WTC11 (cell line): ENCODE data around the gene CPNE6. TPM values are rescaled to one million over a fixed set of nuclear protein-coding genes. Genes with fewer than 3 reads are reported as not detected.

Source experiments
- ATAC-seq: fragments of 200-7000 bp; cut with Tn5 transposase; 2 replicates; pipeline ENCODE4 v1.10.0; 2021; ENCODE audit warnings: mild to moderate bottlenecking, moderate library complexity
- CTCF ChIA-PET: fragments of 300-600 bp; sonication (Branson Sonifier 250); formaldehyde crosslinking; loops from one replicate; lab custom pipeline; 2021; ENCODE audit warnings: antibody characterized with exemption; lab: Charles Lee
- POLR2A ChIA-PET: fragments of 350-600 bp; sonication (Branson Sonifier 250); formaldehyde crosslinking; loops from one replicate; lab custom pipeline; 2021; ENCODE audit warnings: antibody characterized with exemption; lab: Charles Lee
- DNase-seq: peaks from one replicate; pipeline ENCODE4 v3.0.0; 2021; ENCODE audit warnings: low spot score
- H3K27ac Mint-ChIP-seq: 2 replicates; pipeline ENCODE4 v1.8.0; 2021; ENCODE audit warnings: mixed read lengths
- H3K27me3 Mint-ChIP-seq: 2 replicates; pipeline ENCODE4 v1.8.0; 2021; ENCODE audit warnings: low read depth, mild to moderate bottlenecking, moderate library complexity, mixed read lengths
- H3K36me3 Mint-ChIP-seq: 2 replicates; pipeline ENCODE4 v1.8.0; 2021; ENCODE audit warnings: mixed read lengths
- H3K4me1 Mint-ChIP-seq: 2 replicates; pipeline ENCODE4 v1.8.0; 2022; ENCODE audit warnings: mixed read lengths
- H3K4me3 Mint-ChIP-seq: 2 replicates; pipeline ENCODE4 v1.8.0; 2021; ENCODE audit warnings: mild to moderate bottlenecking, moderate library complexity, mixed read lengths
- H3K9me3 Mint-ChIP-seq: 2 replicates; pipeline ENCODE4 v1.8.0; 2021; ENCODE audit warnings: mixed read lengths
- CREM ChIP-seq: sonication (generic); formaldehyde crosslinking; IDR thresholded peaks from 2 replicates; pipeline ENCODE4 v1.8.1; 2022; ENCODE audit warnings: mild to moderate bottlenecking, missing genetic modification reagents, moderate library complexity
- ESRRA ChIP-seq: sonication (generic); formaldehyde crosslinking; IDR thresholded peaks from 2 replicates; pipeline ENCODE4 v1.8.1; 2022; ENCODE audit warnings: mild to moderate bottlenecking, missing genetic modification reagents, borderline replicate concordance
- FOXP4 ChIP-seq: sonication (generic); formaldehyde crosslinking; IDR thresholded peaks from 2 replicates; pipeline ENCODE4 v1.8.0; 2022; ENCODE audit warnings: mild to moderate bottlenecking, missing genetic modification reagents
- GTF2I ChIP-seq: fragments of 250-450 bp; sonication (Bioruptor Pico); conservative IDR thresholded peaks from 2 replicates; pipeline ENCODE4 v1.4.0; 2021; ENCODE audit warnings: mild to moderate bottlenecking
- KAT7 ChIP-seq: sonication (generic); formaldehyde crosslinking; IDR thresholded peaks from 2 replicates; pipeline ENCODE4 v1.8.1; 2023; ENCODE audit warnings: missing genetic modification reagents, mild to moderate bottlenecking, borderline replicate concordance
- NFE2L1 ChIP-seq: sonication (generic); formaldehyde crosslinking; IDR thresholded peaks from 2 replicates; pipeline ENCODE4 v1.8.1; 2023; ENCODE audit warnings: missing genetic modification reagents
- RELA ChIP-seq: sonication (generic); formaldehyde crosslinking; IDR thresholded peaks from 2 replicates; pipeline ENCODE4 v1.8.1; 2022; ENCODE audit warnings: missing genetic modification reagents, mild to moderate bottlenecking, borderline replicate concordance
- TEAD4 ChIP-seq: sonication (generic); formaldehyde crosslinking; IDR thresholded peaks from 2 replicates; pipeline ENCODE4 v1.8.0; 2022; ENCODE audit warnings: mild to moderate bottlenecking, missing genetic modification reagents
- TP53 ChIP-seq: sonication (generic); formaldehyde crosslinking; IDR thresholded peaks from 2 replicates; pipeline ENCODE4 v1.8.1; 2023; ENCODE audit warnings: mild to moderate bottlenecking, missing genetic modification reagents
- ZBTB21 ChIP-seq: sonication (generic); formaldehyde crosslinking; IDR thresholded peaks from 2 replicates; pipeline ENCODE4 v1.8.1; 2023; ENCODE audit warnings: mild to moderate bottlenecking, missing genetic modification reagents, borderline replicate concordance
- ZNF121 ChIP-seq: sonication (generic); formaldehyde crosslinking; IDR thresholded peaks from 2 replicates; pipeline ENCODE4 v1.8.0; 2023; ENCODE audit warnings: missing genetic modification reagents
- ZNF263 ChIP-seq: sonication (generic); formaldehyde crosslinking; IDR thresholded peaks from 2 replicates; pipeline ENCODE4 v1.8.1; 2022; ENCODE audit warnings: low read depth, mild to moderate bottlenecking, moderate library complexity, missing genetic modification reagents
- ZNF423 ChIP-seq: fragments of 250-450 bp; sonication (Bioruptor Pico); IDR thresholded peaks from 2 replicates; pipeline ENCODE4 v2.1.2; 2022; ENCODE audit warnings: mild to moderate bottlenecking, moderate library complexity
- ZNF532 ChIP-seq: fragments of 250-450 bp; sonication (Bioruptor Pico); IDR thresholded peaks from 2 replicates; pipeline ENCODE4 v1.9.0; 2021; ENCODE audit warnings: mild to moderate bottlenecking, borderline replicate concordance
- total RNA-seq: library from RNA; stranded (reverse); gene quantifications from 3 replicates; pipeline ENCODE4 v1.2.3, GENCODE V29; 2021
- TF ChIP-seq, protein P1 (sequence below): sonication (generic); formaldehyde crosslinking; IDR thresholded peaks from 2 replicates; pipeline ENCODE4 v1.8.0; 2023; ENCODE audit warnings: mild to moderate bottlenecking, missing genetic modification reagents
- TF ChIP-seq, protein P2 (sequence below): sonication (generic); formaldehyde crosslinking; IDR thresholded peaks from 2 replicates; pipeline ENCODE4 v1.8.1; 2023; ENCODE audit warnings: mild to moderate bottlenecking, missing genetic modification reagents, borderline replicate concordance
- TF ChIP-seq, protein P3 (sequence below): sonication (generic); formaldehyde crosslinking; IDR thresholded peaks from 2 replicates; pipeline ENCODE4 v1.8.1; 2023; ENCODE audit warnings: mild to moderate bottlenecking, moderate library complexity, missing genetic modification reagents

Gene CPNE6
- total RNA-seq, 1 experiment from 2014 or later = not detected

DNA sequence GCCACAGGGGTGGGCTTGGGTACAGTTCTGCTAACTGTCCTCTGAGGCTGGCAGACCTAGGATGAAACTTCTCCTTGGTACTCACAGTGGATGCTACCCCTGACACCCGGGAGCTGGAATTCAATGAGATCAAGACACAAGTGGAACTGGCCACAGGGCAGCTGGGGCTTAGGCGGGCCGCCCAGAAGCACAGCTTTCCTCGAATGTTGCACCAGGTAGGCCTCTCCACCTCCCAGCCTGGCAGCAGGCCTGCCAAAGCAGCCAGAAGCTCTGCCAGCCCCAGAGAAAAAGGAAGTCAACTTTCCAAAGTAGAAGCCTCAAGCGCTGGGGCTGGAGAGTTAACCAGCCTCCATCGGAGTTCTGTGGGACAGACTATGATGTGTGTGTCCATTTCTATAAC, 45.8 kb downstream of the CPNE6 start:
- DNase-seq = no peak
- Mint-ChIP-seq H3K4me1 (peaks cover 17% of the 10 kb centered on the region), H3K27ac (no peak overlapping the region), H3K36me3 (peaks cover 45% of the 10 kb centered on the region), H3K9me3 (no peaks in the 10 kb centered on the region), H3K4me3 (no peak overlapping the region), H3K27me3 (peaks cover 4% of the 10 kb centered on the region; the same call in 1 of the 2 replicates)
- ChIA-PET POLR2A (interaction anchor here (0.9 kb wide), 1 partner anchor 24 kb away, joined by 3 read pairs; no protein-coding TSS in a partner anchor), CTCF (interaction anchor here (0.6 to 1.3 kb wide), 2 partner anchors 9 to 44 kb away, joined by 3 read pairs; partner anchors contain the start of gene IRF9)
- no peak for ATAC-seq
- TF ChIP-seq ZBTB21 (CRISPR knock-in tag) = no peak
- no peak for TF ChIP-seq ZNF423
- no peak for TF ChIP-seq NFE2L1
- TF ChIP-seq GTF2I (CRISPR knock-in tag) = no peak
- TF ChIP-seq ZNF532 (CRISPR knock-in tag) = no peak
- TF ChIP-seq FOXP4 (CRISPR knock-in tag) = no peak
- no peak for TF ChIP-seq TP53
- TF ChIP-seq, protein P1, sequence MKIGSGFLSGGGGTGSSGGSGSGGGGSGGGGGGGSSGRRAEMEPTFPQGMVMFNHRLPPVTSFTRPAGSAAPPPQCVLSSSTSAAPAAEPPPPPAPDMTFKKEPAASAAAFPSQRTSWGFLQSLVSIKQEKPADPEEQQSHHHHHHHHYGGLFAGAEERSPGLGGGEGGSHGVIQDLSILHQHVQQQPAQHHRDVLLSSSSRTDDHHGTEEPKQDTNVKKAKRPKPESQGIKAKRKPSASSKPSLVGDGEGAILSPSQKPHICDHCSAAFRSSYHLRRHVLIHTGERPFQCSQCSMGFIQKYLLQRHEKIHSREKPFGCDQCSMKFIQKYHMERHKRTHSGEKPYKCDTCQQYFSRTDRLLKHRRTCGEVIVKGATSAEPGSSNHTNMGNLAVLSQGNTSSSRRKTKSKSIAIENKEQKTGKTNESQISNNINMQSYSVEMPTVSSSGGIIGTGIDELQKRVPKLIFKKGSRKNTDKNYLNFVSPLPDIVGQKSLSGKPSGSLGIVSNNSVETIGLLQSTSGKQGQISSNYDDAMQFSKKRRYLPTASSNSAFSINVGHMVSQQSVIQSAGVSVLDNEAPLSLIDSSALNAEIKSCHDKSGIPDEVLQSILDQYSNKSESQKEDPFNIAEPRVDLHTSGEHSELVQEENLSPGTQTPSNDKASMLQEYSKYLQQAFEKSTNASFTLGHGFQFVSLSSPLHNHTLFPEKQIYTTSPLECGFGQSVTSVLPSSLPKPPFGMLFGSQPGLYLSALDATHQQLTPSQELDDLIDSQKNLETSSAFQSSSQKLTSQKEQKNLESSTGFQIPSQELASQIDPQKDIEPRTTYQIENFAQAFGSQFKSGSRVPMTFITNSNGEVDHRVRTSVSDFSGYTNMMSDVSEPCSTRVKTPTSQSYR = no peak
- TF ChIP-seq, protein P2, sequence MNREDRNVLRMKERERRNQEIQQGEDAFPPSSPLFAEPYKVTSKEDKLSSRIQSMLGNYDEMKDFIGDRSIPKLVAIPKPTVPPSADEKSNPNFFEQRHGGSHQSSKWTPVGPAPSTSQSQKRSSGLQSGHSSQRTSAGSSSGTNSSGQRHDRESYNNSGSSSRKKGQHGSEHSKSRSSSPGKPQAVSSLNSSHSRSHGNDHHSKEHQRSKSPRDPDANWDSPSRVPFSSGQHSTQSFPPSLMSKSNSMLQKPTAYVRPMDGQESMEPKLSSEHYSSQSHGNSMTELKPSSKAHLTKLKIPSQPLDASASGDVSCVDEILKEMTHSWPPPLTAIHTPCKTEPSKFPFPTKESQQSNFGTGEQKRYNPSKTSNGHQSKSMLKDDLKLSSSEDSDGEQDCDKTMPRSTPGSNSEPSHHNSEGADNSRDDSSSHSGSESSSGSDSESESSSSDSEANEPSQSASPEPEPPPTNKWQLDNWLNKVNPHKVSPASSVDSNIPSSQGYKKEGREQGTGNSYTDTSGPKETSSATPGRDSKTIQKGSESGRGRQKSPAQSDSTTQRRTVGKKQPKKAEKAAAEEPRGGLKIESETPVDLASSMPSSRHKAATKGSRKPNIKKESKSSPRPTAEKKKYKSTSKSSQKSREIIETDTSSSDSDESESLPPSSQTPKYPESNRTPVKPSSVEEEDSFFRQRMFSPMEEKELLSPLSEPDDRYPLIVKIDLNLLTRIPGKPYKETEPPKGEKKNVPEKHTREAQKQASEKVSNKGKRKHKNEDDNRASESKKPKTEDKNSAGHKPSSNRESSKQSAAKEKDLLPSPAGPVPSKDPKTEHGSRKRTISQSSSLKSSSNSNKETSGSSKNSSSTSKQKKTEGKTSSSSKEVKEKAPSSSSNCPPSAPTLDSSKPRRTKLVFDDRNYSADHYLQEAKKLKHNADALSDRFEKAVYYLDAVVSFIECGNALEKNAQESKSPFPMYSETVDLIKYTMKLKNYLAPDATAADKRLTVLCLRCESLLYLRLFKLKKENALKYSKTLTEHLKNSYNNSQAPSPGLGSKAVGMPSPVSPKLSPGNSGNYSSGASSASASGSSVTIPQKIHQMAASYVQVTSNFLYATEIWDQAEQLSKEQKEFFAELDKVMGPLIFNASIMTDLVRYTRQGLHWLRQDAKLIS (CRISPR knock-in tag) = no peak
- TF ChIP-seq ZNF263 (CRISPR knock-in tag) = no peak
- no peak for TF ChIP-seq CREM (CRISPR knock-in tag)
- TF ChIP-seq TEAD4 (CRISPR knock-in tag) = no peak
- no peak for TF ChIP-seq ZNF121 (CRISPR knock-in tag)
- TF ChIP-seq, protein P3, sequence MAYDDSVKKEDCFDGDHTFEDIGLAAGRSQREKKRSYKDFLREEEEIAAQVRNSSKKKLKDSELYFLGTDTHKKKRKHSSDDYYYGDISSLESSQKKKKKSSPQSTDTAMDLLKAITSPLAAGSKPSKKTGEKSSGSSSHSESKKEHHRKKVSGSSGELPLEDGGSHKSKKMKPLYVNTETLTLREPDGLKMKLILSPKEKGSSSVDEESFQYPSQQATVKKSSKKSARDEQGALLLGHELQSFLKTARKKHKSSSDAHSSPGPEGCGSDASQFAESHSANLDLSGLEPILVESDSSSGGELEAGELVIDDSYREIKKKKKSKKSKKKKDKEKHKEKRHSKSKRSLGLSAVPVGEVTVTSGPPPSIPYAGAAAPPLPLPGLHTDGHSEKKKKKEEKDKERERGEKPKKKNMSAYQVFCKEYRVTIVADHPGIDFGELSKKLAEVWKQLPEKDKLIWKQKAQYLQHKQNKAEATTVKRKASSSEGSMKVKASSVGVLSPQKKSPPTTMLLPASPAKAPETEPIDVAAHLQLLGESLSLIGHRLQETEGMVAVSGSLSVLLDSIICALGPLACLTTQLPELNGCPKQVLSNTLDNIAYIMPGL (CRISPR knock-in tag) = no peak
- TF ChIP-seq KAT7 = no peak
- TF ChIP-seq ESRRA (CRISPR knock-in tag) = no peak
- no peak for TF ChIP-seq RELA
